ENCODE data around the gene PLPP4. TPM values are rescaled to one million over a fixed set of nuclear protein-coding genes. Genes with fewer than 3 reads are reported as not detected.

Gene PLPP4
- total and polyA plus RNA-seq, 10 of the 15 experiments (the other 5 are each of a cell fraction or from before 2014, with no cell fraction given) = 0.08 to 3.1 (median 0.26) TPM; not detected in 3

GRCh38 chr10:120475844-120476791, 19.1 kb downstream of the PLPP4 start:
- 1% methylated on average over 10 of the region's 10 CpGs for WGBS (ENCODE audit: insufficient coverage, insufficient replicate concordance, low lambda C conversion rate, missing lambda C conversion rate)
- no peak overlapping the region for H2AFZ ChIP-seq (ENCODE audit: control insufficient read depth, low read depth, low read length)
- in situ Hi-C loops (cut with MboI) (no loop called here), intact Hi-C loops (cut with micrococcal nuclease; ENCODE audit: unreplicated experiment) (no loop called here)
- no peaks in the 10 kb centered on the region for H3K79me2 ChIP-seq (ENCODE audit: control insufficient read depth, insufficient read depth, low read length)
- no peak overlapping the region for H3K27ac ChIP-seq (ENCODE audit: control insufficient read depth, insufficient read depth)
- no peaks in the 10 kb centered on the region for H3K27me3 ChIP-seq (replicated peaks in 1 of 2; ENCODE audit: control insufficient read depth in 2 of 2, insufficient read depth in 2 of 2, low read length in 1 of 2)
- no peak overlapping the region for H3K4me2 ChIP-seq (ENCODE audit: control insufficient read depth, insufficient read depth)
- H3K36me3 ChIP-seq (ENCODE audit: control insufficient read depth in 2 of 2, insufficient read depth in 2 of 2, low read length in 1 of 2) = no peaks in the 10 kb centered on the region
- no peaks in the 10 kb centered on the region for H4K20me1 ChIP-seq (ENCODE audit: control insufficient read depth, insufficient read depth)
- H3K9me3 ChIP-seq (replicated peaks; ENCODE audit: control insufficient read depth, insufficient read depth, low read length) = no peaks in the 10 kb centered on the region; the same call in 2 of the 3 replicates
- no peak overlapping the region for H3K9ac ChIP-seq (ENCODE audit: control insufficient read depth, insufficient read depth, low read length)
- BruUV-seq (replicated peaks) = no TSS peak
- SMC1A ChIA-PET (ENCODE audit: uncharacterized antibody, unreplicated experiment) = no interaction called here
- DNase-seq (ENCODE audit: low read depth, low spot score) = no peak
- FAIRE-seq = no peak
- POLR2A ChIA-PET = interaction anchor here (0.7 kb wide), 1 partner anchor 311 kb away, joined by 5 read pairs; no protein-coding TSS in a partner anchor
- H3K4me1 ChIP-seq (ENCODE audit: control insufficient read depth, insufficient read depth, low read length) = no peaks in the 10 kb centered on the region
- CTCF ChIA-PET = interaction anchor here (0.6 kb wide), 1 partner anchor 10 kb away, joined by 3 read pairs; no protein-coding TSS in a partner anchor
- H3K4me3 ChIP-seq = no peak overlapping the region
- no peak for TF ChIP-seq SMAD1 (IDR thresholded peaks at IDR 0.05; ENCODE audit: low read depth, partially characterized antibody)
- TF ChIP-seq MXI1 (IDR thresholded peaks at IDR 0.05; ENCODE audit: low read depth, low read length) = no peak
- TF ChIP-seq CBX5 (IDR thresholded peaks at IDR 0.05; ENCODE audit: low read depth) = no peak
- no peak for TF ChIP-seq RUNX3 (IDR thresholded peaks at IDR 0.05; ENCODE audit: low read length)
- no peak for TF ChIP-seq TCF3 (IDR thresholded peaks at IDR 0.05; ENCODE audit: borderline replicate concordance, insufficient read depth, low read depth, low read length)
- TF ChIP-seq EGR1 (IDR thresholded peaks at IDR 0.05; ENCODE audit: borderline replicate concordance in 1 of 2, low read depth in 2 of 2, low read length in 2 of 2) = no peak
- no peak for TF ChIP-seq TARDBP (IDR thresholded peaks at IDR 0.05; ENCODE audit: borderline replicate concordance)
- no peak for TF ChIP-seq ESRRA (IDR thresholded peaks at IDR 0.05; ENCODE audit: low read length)
- no peak for TF ChIP-seq BMI1 (IDR thresholded peaks at IDR 0.05; ENCODE audit: borderline replicate concordance)
- no peak for TF ChIP-seq ZNF207 (IDR thresholded peaks at IDR 0.05; ENCODE audit: borderline replicate concordance)
- TF ChIP-seq IRF5 (IDR thresholded peaks at IDR 0.05; ENCODE audit: borderline replicate concordance) = no peak
- TF ChIP-seq GABPA (IDR thresholded peaks at IDR 0.05; ENCODE audit: low read depth) = no peak
- RAD21 ChIA-PET (ENCODE audit: unreplicated experiment) = no interaction called here
- no peak for ATAC-seq

Measured in GM12878 (cell line).